Sigmoid colon (tissue), 7 donors: ENCODE results near the gene WNK2. TPM values are rescaled to one million over a fixed set of nuclear protein-coding genes. Genes with fewer than 3 reads are reported as not detected.

Experiments used
- DNase-seq: peaks from one replicate; pipeline ENCODE4 v3.0.0-alpha.2; 2019
- H3K27ac ChIP-seq, 4 donors: fragments of 200-600 bp; sonication (generic); one replicate each; pipeline ENCODE4 v1.5.1; 2016 to 2019; ENCODE audit warnings: mild to moderate bottlenecking in 1 of 4
- H3K27me3 ChIP-seq, 3 donors: fragments of 200-600 bp; sonication (generic); one replicate each; pipeline ENCODE4 v1.5.1; 2019; ENCODE audit warnings: mild to moderate bottlenecking in 1 of 3
- H3K36me3 ChIP-seq, 4 donors: fragments of 200-600 bp; sonication (generic); one replicate each; pipeline ENCODE4 v1.5.1; 2016 to 2019
- H3K4me1 ChIP-seq, 4 donors: fragments of 200-600 bp; sonication (generic); one replicate each; pipeline ENCODE4 v1.5.1; 2017 to 2019
- H3K4me3 ChIP-seq, 4 donors: fragments of 200-600 bp; sonication (generic); one replicate each; pipeline ENCODE4 v1.5.1; 2017 to 2019; ENCODE audit warnings: mild to moderate bottlenecking in 2 of 4, moderate library complexity in 1 of 4
- H3K9me3 ChIP-seq, 4 donors: fragments of 200-600 bp in 3 of 4; sonication (generic) in 3 of 4; one replicate each; pipeline versions ENCODE4 v1.5.1 to v1.6.1; 2013 to 2019
- CTCF ChIP-seq, 4 experiments: fragments of 450-650 bp in 3 of 4; fragments of 200-600 bp in 1 of 4; IDR thresholded peaks; one replicate each; pipeline ENCODE4 v1.5.1; 2016 to 2019; ENCODE audit warnings: antibody characterized with exemption in 4 of 4, mild to moderate bottlenecking in 3 of 4, moderate library complexity in 2 of 4
- EP300 ChIP-seq, 4 donors: sonication (generic); formaldehyde crosslinking; IDR thresholded peaks; one replicate each; pipeline ENCODE4 v1.6.1; 2017; ENCODE audit warnings: antibody characterized with exemption in 4 of 4
- POLR2A ChIP-seq, 2 donors: fragments of 450-650 bp; IDR thresholded peaks; one replicate each; pipeline ENCODE4 v1.6.1; 2016; ENCODE audit warnings: antibody characterized with exemption in 2 of 2, mild to moderate bottlenecking in 2 of 2, moderate library complexity in 2 of 2
- POLR2AphosphoS5 ChIP-seq, 4 donors: sonication (generic); formaldehyde crosslinking; IDR thresholded peaks; one replicate each; pipeline ENCODE4 v1.6.1; 2017; ENCODE audit warnings: antibody characterized with exemption in 4 of 4
- WGBS, 2 donors: extraction: QIAGEN DNeasy Blood & Tissue Kit; methylation state at CpG; one replicate each; pipeline ENCODE4 v1.1.7; 2013; 5-methylcytosine and 5-hydroxymethylcytosine counted together
- intact Hi-C: fragments of 100-400 bp; cut with DNase I; formaldehyde crosslinking; loops from one replicate; pipeline ENCODE4 v1.15.1; 2023
- polyA plus RNA-seq, 3 donors: library from polyadenylated mRNA; stranded (reverse); fragments of 200-250 nt; gene quantifications; one replicate each; pipeline ENCODE4 v1.2.3, GENCODE V29; 2013
- total RNA-seq, 4 donors: library from RNA; depleted of rRNA; stranded (reverse); fragments of >200 nt; gene quantifications; one replicate each; pipeline ENCODE4 v1.1.0, GENCODE V29; 2016
- donor health status: healthy with polysubstance abuse.
- donor health status: Bipolar disorder and iron deficiency.
- donor health status: healthy.

WNK2 gene
- total and polyA plus RNA-seq, 7 donors, result 12.6 to 95.8 (median 20.0) TPM

GRCh38 chr9:93147632-93148031, 36.3 kb upstream of the WNK2 start:
- intact Hi-C loops, result no loop called here

GRCh38 chr9:93148721-93149120, 35.2 kb upstream of the WNK2 start:
- no peak for TF ChIP-seq EP300 (IDR thresholded peaks at IDR 0.05)
- no peak for TF ChIP-seq CTCF (IDR thresholded peaks at IDR 0.05)
- TF ChIP-seq POLR2AphosphoS5 (IDR thresholded peaks at IDR 0.05), result no peak
- TF ChIP-seq POLR2A (IDR thresholded peaks at IDR 0.05), result no peak
- no peak for DNase-seq
- Histone ChIP-seq H3K27me3 (no peaks in the 10 kb centered on the region), H3K4me1 (peaks cover 0 to 10% (median 5%) of the 10 kb centered on the region in 4 donors), H3K4me3 (no peak overlapping the region), H3K36me3 (no peaks in the 10 kb centered on the region), H3K27ac (no peak overlapping the region), H3K9me3 (no peaks in the 10 kb centered on the region)
- WGBS, 2 donors, result 87 to 94% methylated on average over 2 of the region's 2 CpGs
- intact Hi-C loops, result no loop called here

More at GRCh38 chr9:93147632-93148031, 36.3 kb upstream of the WNK2 start:
- no peak for DNase-seq
- H3K4me1 ChIP-seq, result peaks cover 0 to 11% (median 5%) of the 10 kb centered on the region in 4 donors
- H3K27me3 ChIP-seq, result no peaks in the 10 kb centered on the region
- no peaks in the 10 kb centered on the region for H3K9me3 ChIP-seq
- H3K36me3 ChIP-seq, result no peaks in the 10 kb centered on the region
- no peak overlapping the region for H3K27ac ChIP-seq
- 73 to 81% methylated on average over 2 of the region's 2 CpGs for WGBS, 2 donors
- TF ChIP-seq EP300 (IDR thresholded peaks at IDR 0.05), result no peak
- TF ChIP-seq CTCF (IDR thresholded peaks at IDR 0.05), result no peak
- no peak for TF ChIP-seq POLR2A (IDR thresholded peaks at IDR 0.05)
- TF ChIP-seq POLR2AphosphoS5 (IDR thresholded peaks at IDR 0.05), result no peak
- H3K4me3 ChIP-seq, result no peak overlapping the region

GRCh38 chr9:93149361-93149760, 34.6 kb upstream of the WNK2 start:
- 27 to 33% methylated on average over 1 of the region's 1 CpG for WGBS, 2 donors
- H3K27me3 ChIP-seq, result no peaks in the 10 kb centered on the region
- no peak for DNase-seq
- H3K4me1 ChIP-seq, result peaks cover 0 to 4% (median 2%) of the 10 kb centered on the region in 4 donors
- no peaks in the 10 kb centered on the region for H3K36me3 ChIP-seq
- no peak overlapping the region for H3K4me3 ChIP-seq
- H3K27ac ChIP-seq, result no peak overlapping the region
- no peak for TF ChIP-seq POLR2A (IDR thresholded peaks at IDR 0.05)
- H3K9me3 ChIP-seq, result no peaks in the 10 kb centered on the region
- intact Hi-C loops, result no loop called here

- no peak for TF ChIP-seq CTCF (IDR thresholded peaks at IDR 0.05)
- no peak for TF ChIP-seq POLR2AphosphoS5 (IDR thresholded peaks at IDR 0.05)
- TF ChIP-seq EP300 (IDR thresholded peaks at IDR 0.05), result no peak
- no peak for TF ChIP-seq POLR2A (IDR thresholded peaks at IDR 0.05)
- no peaks in the 10 kb centered on the region for H3K27me3 ChIP-seq
- DNase-seq, result no peak
- no peaks in the 10 kb centered on the region for H3K9me3 ChIP-seq
- no peaks in the 10 kb centered on the region for H3K4me1 ChIP-seq
- H3K36me3 ChIP-seq, result no peaks in the 10 kb centered on the region
- 84 to 93% methylated on average over 10 of the region's 10 CpGs for WGBS, 2 donors
- intact Hi-C loops, result loop anchor here (5.0 kb wide), 1 partner anchor 39 kb away; no protein-coding TSS in a partner anchor
- no peak overlapping the region for H3K27ac ChIP-seq
- H3K4me3 ChIP-seq, result no peak overlapping the region
Observed at GRCh38 chr9:93151097-93151784, 32.7 kb upstream of the WNK2 start.

GRCh38 chr9:93154293-93154903, 29.5 kb upstream of the WNK2 start:
- Histone ChIP-seq H3K27ac (no peak overlapping the region), H3K36me3 (no peaks in the 10 kb centered on the region), H3K9me3 (no peaks in the 10 kb centered on the region), H3K4me3 (no peak overlapping the region), H3K27me3 (no peaks in the 10 kb centered on the region), H3K4me1 (no peaks in the 10 kb centered on the region)
- no peak for TF ChIP-seq POLR2AphosphoS5 (IDR thresholded peaks at IDR 0.05)
- peak in 2 of 4 experiments; percentile 26 to 55 for TF ChIP-seq CTCF (IDR thresholded peaks at IDR 0.05)
- no peak for TF ChIP-seq POLR2A (IDR thresholded peaks at IDR 0.05)
- no peak for TF ChIP-seq EP300 (IDR thresholded peaks at IDR 0.05)
- no peak for DNase-seq
- WGBS, 2 donors, result 81 to 82% methylated on average over 14 of the region's 14 CpGs
- intact Hi-C loops, result loop anchor here (5.0 kb wide), 1 partner anchor 42 kb away; no protein-coding TSS in a partner anchor
